Measurements from ENCODE around the gene KIAA0825.

- TF ChIP-seq, protein P1, sequence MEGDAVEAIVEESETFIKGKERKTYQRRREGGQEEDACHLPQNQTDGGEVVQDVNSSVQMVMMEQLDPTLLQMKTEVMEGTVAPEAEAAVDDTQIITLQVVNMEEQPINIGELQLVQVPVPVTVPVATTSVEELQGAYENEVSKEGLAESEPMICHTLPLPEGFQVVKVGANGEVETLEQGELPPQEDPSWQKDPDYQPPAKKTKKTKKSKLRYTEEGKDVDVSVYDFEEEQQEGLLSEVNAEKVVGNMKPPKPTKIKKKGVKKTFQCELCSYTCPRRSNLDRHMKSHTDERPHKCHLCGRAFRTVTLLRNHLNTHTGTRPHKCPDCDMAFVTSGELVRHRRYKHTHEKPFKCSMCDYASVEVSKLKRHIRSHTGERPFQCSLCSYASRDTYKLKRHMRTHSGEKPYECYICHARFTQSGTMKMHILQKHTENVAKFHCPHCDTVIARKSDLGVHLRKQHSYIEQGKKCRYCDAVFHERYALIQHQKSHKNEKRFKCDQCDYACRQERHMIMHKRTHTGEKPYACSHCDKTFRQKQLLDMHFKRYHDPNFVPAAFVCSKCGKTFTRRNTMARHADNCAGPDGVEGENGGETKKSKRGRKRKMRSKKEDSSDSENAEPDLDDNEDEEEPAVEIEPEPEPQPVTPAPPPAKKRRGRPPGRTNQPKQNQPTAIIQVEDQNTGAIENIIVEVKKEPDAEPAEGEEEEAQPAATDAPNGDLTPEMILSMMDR (IDR thresholded peaks at IDR 0.05; ENCODE audit: low read length): no peak
- no peak for TF ChIP-seq EZH2 (IDR thresholded peaks at IDR 0.05; ENCODE audit: borderline replicate concordance, low read length)
Measured at GRCh38 chr5:94403483-94403882, 214.9 kb downstream of the KIAA0825 start.
